ENCODE measurements around the gene UBE4B. TPM values are rescaled to one million over a fixed set of nuclear protein-coding genes. Genes with fewer than 3 reads are reported as not detected.
"Not testable (repeated sequence)": the region's sequence is repeated elsewhere in the genome, so short reads cannot be mapped to it uniquely, and the experiment has no call there.

UBE4B gene
- total and polyA plus RNA-seq, 2 of the 4 experiments (the other 2 are of a cell fraction) = 26.5 to 39.3 TPM

- DNase-seq; intact Hi-C loops (cut with micrococcal nuclease); H3K4me3 ChIP-seq (ENCODE audit: insufficient read depth, low read depth, low read length); H3K36me3 ChIP-seq (ENCODE audit: control insufficient read depth, insufficient read depth, low read length); H4K91ac ChIP-seq (ENCODE audit: insufficient read depth, low read depth, low read length); H2AFZ ChIP-seq (replicated peaks; ENCODE audit: low read length, poor library complexity); H3K18ac ChIP-seq (ENCODE audit: low read depth, low read length); H3K9ac ChIP-seq (ENCODE audit: low read depth, low read length); H2BK5ac ChIP-seq (ENCODE audit: low read depth, low read length, poor library complexity, severe bottlenecking); H3K9me3 ChIP-seq (ENCODE audit: control insufficient read depth, insufficient read depth, low read length); BruUV-seq (replicated peaks); in situ Hi-C loops (cut with MboI; ENCODE audit: low sequenced_read_pairs); dilution Hi-C loops (cut with HindIII; ENCODE audit: low sequenced_read_pairs, unreplicated experiment); H3K14ac ChIP-seq (replicated peaks; ENCODE audit: low read depth, low read length); H3K27me3 ChIP-seq (ENCODE audit: control insufficient read depth, insufficient read depth, low read length); H3K4me2 ChIP-seq (ENCODE audit: low read depth, low read length); POLR2A ChIA-PET (ENCODE audit: unreplicated experiment); H4K5ac ChIP-seq (ENCODE audit: low read depth, low read length); H2AK5ac ChIP-seq (ENCODE audit: low read depth, low read length); H2BK20ac ChIP-seq (ENCODE audit: low read depth, low read length); H3K56ac ChIP-seq (ENCODE audit: extremely low read depth, insufficient read depth, low read length); H3K27ac ChIP-seq (ENCODE audit: insufficient read depth, low read length); H3K23ac ChIP-seq (ENCODE audit: low read depth, low read length); H4K8ac ChIP-seq (ENCODE audit: low read depth in 2 of 2, low read length in 2 of 2); H2BK15ac ChIP-seq (ENCODE audit: low read depth, low read length); H2AK9ac ChIP-seq (replicated peaks; ENCODE audit: low read depth, low read length, poor library complexity); H3K4ac ChIP-seq (ENCODE audit: low read depth, low read length); ATAC-seq (ENCODE audit: low read depth); H2BK120ac ChIP-seq (ENCODE audit: low read depth, low read length): not testable (repeated sequence)
- Histone ChIP-seq H3K9me1 (ENCODE audit: insufficient read depth, low read length) (peaks cover 25% of the 10 kb centered on the region), H3K79me1 (ENCODE audit: low read depth in 1 of 2, low read length in 2 of 2) (peaks cover 9 to 72% of the 10 kb centered on the region in 2 experiments; a peak in 3 of 4 replicates), H4K20me1 (ENCODE audit: insufficient read depth, low read length) (peaks cover 85% of the 10 kb centered on the region), H3K4me1 (ENCODE audit: control insufficient read depth, insufficient read depth, low read length) (peaks cover 13% of the 10 kb centered on the region)
- CTCF ChIA-PET = interaction anchor here (1.8 kb wide), 1 partner anchor 10 kb away, joined by 7 read pairs; the partner anchor contains the start of gene KIF1B
- 100% methylated on average over 1 of the region's 6 CpGs; no CpG with 5 or more reads in 1 of the 2 experiments for WGBS, 2 experiments (ENCODE audit: extremely low coverage in 2 of 2, insufficient read length in 1 of 2)
Observed at GRCh38 chr1:10220657-10221056, 187.9 kb downstream of the UBE4B start.
